ENCODE results near the gene SPIN1. TPM values are rescaled to one million over a fixed set of nuclear protein-coding genes. Genes with fewer than 3 reads are reported as not detected.

SPIN1 gene
- total RNA-seq, 1 experiment from 2014 or later = 123 TPM

- TF ChIP-seq, protein P1, sequence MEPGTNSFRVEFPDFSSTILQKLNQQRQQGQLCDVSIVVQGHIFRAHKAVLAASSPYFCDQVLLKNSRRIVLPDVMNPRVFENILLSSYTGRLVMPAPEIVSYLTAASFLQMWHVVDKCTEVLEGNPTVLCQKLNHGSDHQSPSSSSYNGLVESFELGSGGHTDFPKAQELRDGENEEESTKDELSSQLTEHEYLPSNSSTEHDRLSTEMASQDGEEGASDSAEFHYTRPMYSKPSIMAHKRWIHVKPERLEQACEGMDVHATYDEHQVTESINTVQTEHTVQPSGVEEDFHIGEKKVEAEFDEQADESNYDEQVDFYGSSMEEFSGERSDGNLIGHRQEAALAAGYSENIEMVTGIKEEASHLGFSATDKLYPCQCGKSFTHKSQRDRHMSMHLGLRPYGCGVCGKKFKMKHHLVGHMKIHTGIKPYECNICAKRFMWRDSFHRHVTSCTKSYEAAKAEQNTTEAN (CRISPR knock-in tag; IDR thresholded peaks at IDR 0.05) = no peak
Observed at GRCh38 chr9:88433583-88434255, 45.5 kb downstream of the SPIN1 start (continued).

- peaks cover 52% of the 10 kb centered on the region for H3K36me3 Mint-ChIP-seq
- H3K27me3 Mint-ChIP-seq (ENCODE audit: low read depth) = no peaks in the 10 kb centered on the region
- H3K4me1 Mint-ChIP-seq = peaks cover 32% of the 10 kb centered on the region
- no peak overlapping the region for H3K4me3 Mint-ChIP-seq
- DNase-seq (ENCODE audit: low spot score) (no peak), ATAC-seq (no peak)
- TF ChIP-seq GTF2I (CRISPR knock-in tag; conservative IDR thresholded peaks at IDR 0.05) = no peak
- no peak for TF ChIP-seq NFE2L1 (CRISPR knock-in tag; IDR thresholded peaks at IDR 0.05)
- TF ChIP-seq ZNF219 (CRISPR knock-in tag; IDR thresholded peaks at IDR 0.05; ENCODE audit: borderline replicate concordance) = no peak
- TF ChIP-seq, protein P1 (CRISPR knock-in tag; IDR thresholded peaks at IDR 0.05) = no peak
- TF ChIP-seq AFF4 (CRISPR knock-in tag; IDR thresholded peaks at IDR 0.05; ENCODE audit: borderline replicate concordance) = no peak
- no peak for TF ChIP-seq SOX15 (CRISPR knock-in tag; IDR thresholded peaks at IDR 0.05)
- no peak for TF ChIP-seq NR1H2 (CRISPR knock-in tag; IDR thresholded peaks at IDR 0.05)
- TF ChIP-seq JAZF1 (CRISPR knock-in tag; IDR thresholded peaks at IDR 0.05) = no peak
- TF ChIP-seq, protein P2, sequence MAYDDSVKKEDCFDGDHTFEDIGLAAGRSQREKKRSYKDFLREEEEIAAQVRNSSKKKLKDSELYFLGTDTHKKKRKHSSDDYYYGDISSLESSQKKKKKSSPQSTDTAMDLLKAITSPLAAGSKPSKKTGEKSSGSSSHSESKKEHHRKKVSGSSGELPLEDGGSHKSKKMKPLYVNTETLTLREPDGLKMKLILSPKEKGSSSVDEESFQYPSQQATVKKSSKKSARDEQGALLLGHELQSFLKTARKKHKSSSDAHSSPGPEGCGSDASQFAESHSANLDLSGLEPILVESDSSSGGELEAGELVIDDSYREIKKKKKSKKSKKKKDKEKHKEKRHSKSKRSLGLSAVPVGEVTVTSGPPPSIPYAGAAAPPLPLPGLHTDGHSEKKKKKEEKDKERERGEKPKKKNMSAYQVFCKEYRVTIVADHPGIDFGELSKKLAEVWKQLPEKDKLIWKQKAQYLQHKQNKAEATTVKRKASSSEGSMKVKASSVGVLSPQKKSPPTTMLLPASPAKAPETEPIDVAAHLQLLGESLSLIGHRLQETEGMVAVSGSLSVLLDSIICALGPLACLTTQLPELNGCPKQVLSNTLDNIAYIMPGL (CRISPR knock-in tag; IDR thresholded peaks at IDR 0.05) = no peak
- TF ChIP-seq MYBL2 (CRISPR knock-in tag; IDR thresholded peaks at IDR 0.05) = no peak
- no peak for TF ChIP-seq ZNF281 (CRISPR knock-in tag; IDR thresholded peaks at IDR 0.05)
- TF ChIP-seq IRF1 (CRISPR knock-in tag; IDR thresholded peaks at IDR 0.05) = no peak
- TF ChIP-seq ELF4 (CRISPR knock-in tag; IDR thresholded peaks at IDR 0.05; ENCODE audit: low read depth) = no peak
- TF ChIP-seq, protein P3, sequence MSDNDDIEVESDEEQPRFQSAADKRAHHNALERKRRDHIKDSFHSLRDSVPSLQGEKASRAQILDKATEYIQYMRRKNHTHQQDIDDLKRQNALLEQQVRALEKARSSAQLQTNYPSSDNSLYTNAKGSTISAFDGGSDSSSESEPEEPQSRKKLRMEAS (CRISPR knock-in tag; IDR thresholded peaks at IDR 0.05) = no peak
- no peak for TF ChIP-seq EMX1 (CRISPR knock-in tag; IDR thresholded peaks at IDR 0.05)
- CTCF ChIA-PET = no interaction called here
- POLR2A ChIA-PET = no interaction called here
- peak overlapping the region; percentile 34; the same call in 1 of the 2 replicates for H3K27ac Mint-ChIP-seq
- peaks cover 4% of the 10 kb centered on the region for H3K9me3 Mint-ChIP-seq
Observed at GRCh38 chr9:88435336-88435735, 47.1 kb downstream of the SPIN1 start.

All from WTC11 (cell line).